Ishikawa (cell line): ENCODE results near the gene S100A12.

Source experiments
- CEBPB ChIP-seq: IDR thresholded peaks from 2 replicates; pipeline ENCODE4 v1.6.1; 2012
- CREB1 ChIP-seq: IDR thresholded peaks from 2 replicates; pipeline ENCODE4 v1.6.1; 2012; ENCODE audit warnings: low read depth
- EGR1 ChIP-seq: IDR thresholded peaks from 2 replicates; pipeline ENCODE4 v1.6.1; 2012
- EP300 ChIP-seq: IDR thresholded peaks from 2 replicates; pipeline ENCODE4 v1.6.1; 2012; ENCODE audit warnings: borderline replicate concordance
- FOXM1 ChIP-seq: IDR thresholded peaks from 2 replicates; pipeline ENCODE4 v1.6.1; 2012; ENCODE audit warnings: low read depth, borderline replicate concordance
- MAX ChIP-seq: IDR thresholded peaks from 2 replicates; pipeline ENCODE4 v1.6.1; 2012
- NFIC ChIP-seq: IDR thresholded peaks from 2 replicates; pipeline ENCODE4 v1.6.1; 2012
- RAD21 ChIP-seq: IDR thresholded peaks from 2 replicates; pipeline ENCODE4 v1.6.1; 2012; ENCODE audit warnings: low read depth
- TAF1 ChIP-seq: IDR thresholded peaks from 2 replicates; pipeline ENCODE4 v1.6.1; 2012; ENCODE audit warnings: low read depth, mild to moderate bottlenecking
- TCF12 ChIP-seq: IDR thresholded peaks from 2 replicates; pipeline ENCODE4 v1.6.1; 2012; ENCODE audit warnings: low read depth
- TEAD4 ChIP-seq: IDR thresholded peaks from 2 replicates; pipeline ENCODE4 v1.6.1; 2012
- USF1 ChIP-seq: IDR thresholded peaks from 2 replicates; pipeline ENCODE4 v1.6.1; 2012
- YY1 ChIP-seq: IDR thresholded peaks from 2 replicates; pipeline ENCODE4 v1.6.1; 2012; ENCODE audit warnings: low read depth
- ZBTB7A ChIP-seq: IDR thresholded peaks from 2 replicates; pipeline ENCODE4 v1.6.1; 2012; ENCODE audit warnings: low read depth
- TF ChIP-seq, protein P1 (sequence below): IDR thresholded peaks from 2 replicates; pipeline ENCODE4 v1.6.1; 2012; ENCODE audit warnings: low read depth, mild to moderate bottlenecking

Gene S100A12

GRCh38 chr1:153397051-153397923, 21.9 kb upstream of the S100A12 start:
- no peak for TF ChIP-seq EGR1
- TF ChIP-seq RAD21 = no peak
- TF ChIP-seq, protein P1, sequence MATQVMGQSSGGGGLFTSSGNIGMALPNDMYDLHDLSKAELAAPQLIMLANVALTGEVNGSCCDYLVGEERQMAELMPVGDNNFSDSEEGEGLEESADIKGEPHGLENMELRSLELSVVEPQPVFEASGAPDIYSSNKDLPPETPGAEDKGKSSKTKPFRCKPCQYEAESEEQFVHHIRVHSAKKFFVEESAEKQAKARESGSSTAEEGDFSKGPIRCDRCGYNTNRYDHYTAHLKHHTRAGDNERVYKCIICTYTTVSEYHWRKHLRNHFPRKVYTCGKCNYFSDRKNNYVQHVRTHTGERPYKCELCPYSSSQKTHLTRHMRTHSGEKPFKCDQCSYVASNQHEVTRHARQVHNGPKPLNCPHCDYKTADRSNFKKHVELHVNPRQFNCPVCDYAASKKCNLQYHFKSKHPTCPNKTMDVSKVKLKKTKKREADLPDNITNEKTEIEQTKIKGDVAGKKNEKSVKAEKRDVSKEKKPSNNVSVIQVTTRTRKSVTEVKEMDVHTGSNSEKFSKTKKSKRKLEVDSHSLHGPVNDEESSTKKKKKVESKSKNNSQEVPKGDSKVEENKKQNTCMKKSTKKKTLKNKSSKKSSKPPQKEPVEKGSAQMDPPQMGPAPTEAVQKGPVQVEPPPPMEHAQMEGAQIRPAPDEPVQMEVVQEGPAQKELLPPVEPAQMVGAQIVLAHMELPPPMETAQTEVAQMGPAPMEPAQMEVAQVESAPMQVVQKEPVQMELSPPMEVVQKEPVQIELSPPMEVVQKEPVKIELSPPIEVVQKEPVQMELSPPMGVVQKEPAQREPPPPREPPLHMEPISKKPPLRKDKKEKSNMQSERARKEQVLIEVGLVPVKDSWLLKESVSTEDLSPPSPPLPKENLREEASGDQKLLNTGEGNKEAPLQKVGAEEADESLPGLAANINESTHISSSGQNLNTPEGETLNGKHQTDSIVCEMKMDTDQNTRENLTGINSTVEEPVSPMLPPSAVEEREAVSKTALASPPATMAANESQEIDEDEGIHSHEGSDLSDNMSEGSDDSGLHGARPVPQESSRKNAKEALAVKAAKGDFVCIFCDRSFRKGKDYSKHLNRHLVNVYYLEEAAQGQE = 0 out of 2 replicates have a peak, but pooled peaks have one; percentile 25
- TF ChIP-seq NFIC = no peak

GRCh38 chr1:153396461-153396860, 21.0 kb upstream of the S100A12 start:
- TF ChIP-seq NFIC (no peak), CEBPB (no peak), MAX (no peak), FOXM1 (no peak), ZBTB7A (no peak), TAF1 (no peak), TCF12 (no peak), CREB1 (no peak), YY1 (no peak), RAD21 (no peak), EGR1 (no peak), TEAD4 (no peak), USF1 (no peak), EP300 (no peak)
- TF ChIP-seq, protein P1 = no peak

GRCh38 chr1:153395776-153396175, 20.4 kb upstream of the S100A12 start:
- TF ChIP-seq TAF1 (no peak), EP300 (no peak), CEBPB (no peak), EGR1 (no peak), ZBTB7A (no peak), CREB1 (no peak), FOXM1 (no peak), TCF12 (no peak), RAD21 (no peak)

GRCh38 chr1:153395136-153395685, 19.8 kb upstream of the S100A12 start:
- TF ChIP-seq USF1 (no peak), CEBPB (no peak), TCF12 (no peak), MAX (no peak), CREB1 (no peak), NFIC (no peak), EP300 (no peak), ZBTB7A (no peak), YY1 (no peak), TEAD4 (no peak), TAF1 (no peak), RAD21 (no peak), EGR1 (no peak)
- TF ChIP-seq, protein P1 = no peak
